GM06990 (cell line): ENCODE results near the gene NID1.

Experiments
- DNase-seq: peaks from one replicate; pipeline ENCODE4 v3.0.0-alpha.2; 2011; ENCODE audit not compliant: insufficient read length; ENCODE audit errors: extremely low read depth
- H3K27me3 ChIP-seq: replicated peaks from 2 replicates; pipeline ENCODE4 v1.6.0; 2011; ENCODE audit warnings: low read length; ENCODE audit not compliant: control insufficient read depth, insufficient read depth
- H3K36me3 ChIP-seq: 2 replicates; pipeline ENCODE4 v1.5.1; 2011; ENCODE audit warnings: low read length; ENCODE audit not compliant: control insufficient read depth, insufficient read depth
- H3K4me3 ChIP-seq: replicated peaks from 2 replicates; pipeline ENCODE4 v1.5.1; 2011; ENCODE audit warnings: low read depth, mild to moderate bottlenecking, control low read depth, low read length
- TF ChIP-seq, protein P1 (sequence below): IDR thresholded peaks from 2 replicates; pipeline ENCODE4 v1.5.1; 2011; ENCODE audit warnings: low read length, control low read depth, mild to moderate bottlenecking, inconsistent platforms; ENCODE audit not compliant: insufficient read depth, poor library complexity, severe bottlenecking

Gene NID1

DNA sequence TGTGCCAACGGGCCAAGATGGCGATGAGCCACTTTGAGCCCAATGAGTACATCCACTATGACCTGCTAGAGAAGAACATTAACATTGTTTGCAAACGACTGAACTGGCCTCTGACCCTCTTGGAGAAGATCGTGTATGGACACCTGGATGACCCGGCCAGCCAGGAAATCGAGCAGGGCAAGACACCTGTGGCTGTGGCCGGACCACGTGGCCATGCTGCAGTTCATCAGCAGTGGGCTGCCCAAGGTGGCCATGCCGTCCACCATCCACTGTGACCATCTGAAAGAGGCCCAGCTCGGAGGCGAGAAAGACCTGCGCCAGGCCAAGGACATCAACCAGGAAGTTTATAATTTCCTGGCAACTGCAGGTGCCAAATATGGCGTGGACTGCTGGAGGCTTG is 45.2 kb upstream of the NID1 start:
- DNase-seq = no peak
- no peaks in the 10 kb centered on the region for H3K36me3 ChIP-seq
- no peaks in the 10 kb centered on the region for H3K27me3 ChIP-seq
- H3K4me3 ChIP-seq = no peak overlapping the region
- TF ChIP-seq, protein P1, sequence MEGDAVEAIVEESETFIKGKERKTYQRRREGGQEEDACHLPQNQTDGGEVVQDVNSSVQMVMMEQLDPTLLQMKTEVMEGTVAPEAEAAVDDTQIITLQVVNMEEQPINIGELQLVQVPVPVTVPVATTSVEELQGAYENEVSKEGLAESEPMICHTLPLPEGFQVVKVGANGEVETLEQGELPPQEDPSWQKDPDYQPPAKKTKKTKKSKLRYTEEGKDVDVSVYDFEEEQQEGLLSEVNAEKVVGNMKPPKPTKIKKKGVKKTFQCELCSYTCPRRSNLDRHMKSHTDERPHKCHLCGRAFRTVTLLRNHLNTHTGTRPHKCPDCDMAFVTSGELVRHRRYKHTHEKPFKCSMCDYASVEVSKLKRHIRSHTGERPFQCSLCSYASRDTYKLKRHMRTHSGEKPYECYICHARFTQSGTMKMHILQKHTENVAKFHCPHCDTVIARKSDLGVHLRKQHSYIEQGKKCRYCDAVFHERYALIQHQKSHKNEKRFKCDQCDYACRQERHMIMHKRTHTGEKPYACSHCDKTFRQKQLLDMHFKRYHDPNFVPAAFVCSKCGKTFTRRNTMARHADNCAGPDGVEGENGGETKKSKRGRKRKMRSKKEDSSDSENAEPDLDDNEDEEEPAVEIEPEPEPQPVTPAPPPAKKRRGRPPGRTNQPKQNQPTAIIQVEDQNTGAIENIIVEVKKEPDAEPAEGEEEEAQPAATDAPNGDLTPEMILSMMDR = no peak

DNA sequence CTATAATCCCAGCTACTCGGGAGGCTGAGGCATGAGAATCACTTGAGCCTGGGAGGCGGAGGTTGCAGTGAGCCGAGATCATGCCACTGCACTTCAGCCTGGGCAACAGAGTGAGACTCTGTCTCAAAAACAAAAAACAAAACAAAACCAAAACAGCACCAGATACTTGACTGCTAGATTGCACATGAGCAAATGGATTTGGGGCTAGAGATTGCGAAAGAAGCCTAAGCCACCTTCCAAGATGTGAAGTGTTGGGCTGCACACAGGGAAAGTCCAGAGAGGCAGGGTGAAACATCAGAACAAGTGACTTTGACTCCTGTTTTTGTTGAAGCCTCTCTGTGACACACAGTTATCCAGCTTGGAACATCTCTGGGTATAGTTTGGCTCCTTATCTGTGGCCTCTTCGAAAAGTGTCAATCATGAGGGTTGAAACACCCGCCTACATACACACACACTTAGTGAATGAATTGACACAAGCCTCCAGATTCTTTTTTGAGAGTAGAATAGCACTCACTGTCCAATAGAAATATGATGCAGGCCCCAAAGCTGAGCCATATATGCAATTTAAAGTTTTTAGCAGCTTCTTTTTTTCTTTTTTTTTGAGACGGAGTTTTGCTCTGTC is 43.2 kb upstream of the NID1 start:
- Histone ChIP-seq H3K4me3 (no peak overlapping the region), H3K36me3 (no peaks in the 10 kb centered on the region), H3K27me3 (no peaks in the 10 kb centered on the region)
- TF ChIP-seq, protein P1 = no peak
- DNase-seq = no peak

DNA sequence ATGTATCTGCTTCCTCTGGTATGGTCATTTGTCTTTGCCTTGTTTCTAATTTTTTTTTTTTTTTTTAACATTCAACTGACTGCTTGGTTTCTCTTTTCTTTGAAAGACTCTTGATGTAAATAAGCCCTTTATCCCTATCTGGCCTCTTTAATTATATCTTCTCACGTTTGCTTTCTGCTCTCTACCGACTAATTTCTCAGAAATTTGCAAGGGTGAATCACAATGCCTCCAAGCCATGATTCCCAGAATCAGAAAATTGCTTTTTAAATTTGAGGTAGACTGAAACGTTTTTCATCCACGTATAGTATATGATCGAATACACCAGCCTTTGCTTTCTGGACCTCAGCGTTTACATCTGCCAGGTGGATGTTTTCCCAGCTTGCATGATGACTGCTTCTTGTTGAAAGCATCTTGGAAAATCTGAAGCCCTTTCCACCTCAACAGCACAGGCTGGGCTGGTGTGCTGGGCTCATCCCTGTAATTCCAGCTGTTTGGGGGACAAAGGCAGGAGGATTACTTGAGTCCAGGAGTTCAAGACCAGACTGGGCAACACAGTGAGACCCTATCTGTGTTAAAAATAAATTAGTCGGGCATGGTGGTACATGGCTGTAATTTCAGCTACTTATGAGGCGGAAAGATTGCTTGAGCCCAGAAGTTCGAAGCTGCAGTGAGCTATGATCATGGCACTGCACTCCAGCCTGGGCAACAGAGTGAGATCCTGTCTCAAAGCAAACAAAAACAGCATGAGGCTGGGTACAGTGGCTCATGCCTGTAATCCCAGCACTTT is 42.4 kb upstream of the NID1 start:
- Histone ChIP-seq H3K36me3 (no peaks in the 10 kb centered on the region), H3K4me3 (no peak overlapping the region), H3K27me3 (no peaks in the 10 kb centered on the region)
- no peak for DNase-seq
- TF ChIP-seq, protein P1 = no peak

DNA sequence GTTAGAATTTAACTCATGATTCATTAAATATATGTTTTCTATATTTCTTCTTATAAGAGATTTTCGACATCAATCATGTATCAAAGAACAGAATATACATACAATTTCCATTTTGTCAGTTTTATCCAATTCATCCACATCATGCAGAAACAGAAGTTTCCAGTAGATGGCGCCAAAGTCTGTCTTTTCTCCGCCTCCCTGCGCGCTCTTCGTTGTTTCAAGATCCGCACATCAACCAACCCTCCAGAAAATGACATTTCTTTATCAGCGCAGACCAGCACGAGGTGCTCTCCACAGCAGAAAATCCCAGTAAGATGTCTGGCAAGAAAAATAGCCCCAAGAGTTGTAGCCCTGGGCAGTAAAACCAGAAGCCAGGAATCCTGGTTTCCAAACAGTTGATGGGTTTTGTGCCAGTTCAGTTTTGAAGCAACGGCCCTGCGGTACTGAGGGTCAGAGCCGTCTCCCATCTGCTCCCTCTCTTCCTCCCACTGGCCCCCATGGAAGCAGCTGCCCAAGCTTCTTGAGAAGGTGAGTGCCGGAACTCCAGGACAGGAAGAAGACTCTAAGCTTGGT is 38.8 kb upstream of the NID1 start:
- no peak overlapping the region for H3K4me3 ChIP-seq
- DNase-seq = no peak
- TF ChIP-seq, protein P1 = peak; percentile 71
- H3K27me3 ChIP-seq = no peaks in the 10 kb centered on the region
- H3K36me3 ChIP-seq = no peaks in the 10 kb centered on the region

DNA sequence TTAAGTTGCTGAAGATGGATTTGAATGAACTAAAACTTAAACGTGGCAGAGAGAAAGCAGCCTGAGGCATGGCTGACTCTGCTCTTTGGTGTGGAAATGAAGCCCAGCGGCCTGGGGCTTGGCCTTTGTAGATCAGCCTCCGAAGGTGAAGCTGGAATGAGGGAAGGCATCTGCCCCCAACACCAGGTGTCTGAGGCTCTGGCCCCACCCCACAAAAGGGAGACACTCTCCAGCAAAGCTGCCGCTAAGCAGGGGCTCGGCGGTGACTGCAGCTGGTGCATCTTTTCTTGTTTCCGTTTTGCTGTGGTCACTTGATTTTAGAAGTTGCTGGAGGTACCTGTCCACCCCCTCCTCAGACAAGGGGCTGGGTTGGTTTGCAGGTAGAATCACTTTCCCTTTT is 38.2 kb upstream of the NID1 start:
- no peaks in the 10 kb centered on the region for H3K36me3 ChIP-seq
- TF ChIP-seq, protein P1 = no peak
- DNase-seq = no peak
- no peak overlapping the region for H3K4me3 ChIP-seq
- H3K27me3 ChIP-seq = no peaks in the 10 kb centered on the region
